ENCODE results near the gene HGD. TPM values are rescaled to one million over a fixed set of nuclear protein-coding genes. Genes with fewer than 3 reads are reported as not detected.

Gene HGD
- total and polyA plus RNA-seq, 2 donors from 2014 or later, result 72.0 to 251 TPM

GRCh38 chr3:120595788-120596115, 86.3 kb downstream of the HGD start:
- no peak for DNase-seq
- intact Hi-C loops (cut with DNase I), result no loop called here
- Histone ChIP-seq H3K36me3 (ENCODE audit: control insufficient read depth in 2 of 3, insufficient read depth in 3 of 3, low read length in 3 of 3) (peaks cover 0 to 21% (median 4%) of the 10 kb centered on the region in 3 donors), H3K27ac (ENCODE audit: low read depth in 2 of 2, low read length in 2 of 2) (peak overlapping the region in 1 of 2 donors; percentile 80), H3K9me3 (ENCODE audit: control insufficient read depth in 2 of 3, insufficient read depth in 1 of 3, low read length in 3 of 3) (no peaks in the 10 kb centered on the region), H3K4me1 (ENCODE audit: control insufficient read depth in 2 of 3, insufficient read depth in 2 of 3, low read depth in 1 of 3, low read length in 3 of 3) (peaks cover 3 to 23% (median 14%) of the 10 kb centered on the region in 3 donors), H3K9ac (ENCODE audit: low read length in 3 of 3) (peak overlapping the region; percentile 50 to 100 (median 95)), H3K4me3 (ENCODE audit: low read length in 3 of 3) (peak overlapping the region; percentile 98 to 99 (median 98)), H3K27me3 (ENCODE audit: control insufficient read depth, insufficient read depth, low read length) (no peaks in the 10 kb centered on the region)
- no peak for TF ChIP-seq CTCF (IDR thresholded peaks at IDR 0.05; ENCODE audit: borderline replicate concordance, extremely low read depth, insufficient read depth)
- no peak for FAIRE-seq

- Histone ChIP-seq H3K27me3 (ENCODE audit: control insufficient read depth, insufficient read depth, low read length) (no peaks in the 10 kb centered on the region), H3K36me3 (ENCODE audit: control insufficient read depth in 2 of 3, insufficient read depth in 3 of 3, low read length in 3 of 3) (no peaks in the 10 kb centered on the region), H3K4me1 (ENCODE audit: control insufficient read depth in 2 of 3, insufficient read depth in 2 of 3, low read depth in 1 of 3, low read length in 3 of 3) (no peaks in the 10 kb centered on the region), H3K4me3 (ENCODE audit: low read length in 3 of 3) (no peak overlapping the region), H3K9ac (ENCODE audit: low read length in 3 of 3) (no peak overlapping the region), H3K9me3 (ENCODE audit: control insufficient read depth in 2 of 3, insufficient read depth in 1 of 3, low read length in 3 of 3) (no peaks in the 10 kb centered on the region), H3K27ac (ENCODE audit: low read depth in 2 of 2, low read length in 2 of 2) (no peak overlapping the region)
- FAIRE-seq (no peak), DNase-seq (no peak)
- intact Hi-C loops (cut with DNase I), result no loop called here
- TF ChIP-seq CTCF (IDR thresholded peaks at IDR 0.05; ENCODE audit: borderline replicate concordance, extremely low read depth, insufficient read depth), result no peak
These were observed 94.6 kb downstream of the HGD start for GRCh38 chr3:120587332-120587975.

Other genes starting within 250 kb of the HGD start
- 193 TPM for gene FSTL1, start 231.2 kb downstream of the HGD start, total RNA-seq
- 31.1 TPM for gene FSTL1, start 231.2 kb downstream of the HGD start, polyA plus RNA-seq (ENCODE audit: insufficient read depth, low read depth, low replicate concordance)
- 109 TPM for gene NDUFB4, start 85.9 kb downstream of the HGD start, total RNA-seq
- gene NDUFB4, start 85.9 kb downstream of the HGD start, polyA plus RNA-seq (ENCODE audit: insufficient read depth, low read depth, low replicate concordance), result 457 TPM
- gene RABL3, start 60.3 kb upstream of the HGD start, total RNA-seq, result 30.1 TPM
- 16.9 TPM for gene RABL3, start 60.3 kb upstream of the HGD start, polyA plus RNA-seq (ENCODE audit: insufficient read depth, low read depth, low replicate concordance)
- gene GTF2E1, start 60.5 kb upstream of the HGD start, total RNA-seq, result 19.4 TPM
- gene GTF2E1, start 60.5 kb upstream of the HGD start, polyA plus RNA-seq (ENCODE audit: insufficient read depth, low read depth, low replicate concordance), result 5.4 TPM
- not detected for gene STXBP5L, start 226.0 kb upstream of the HGD start, total RNA-seq
- gene STXBP5L, start 226.0 kb upstream of the HGD start, polyA plus RNA-seq (ENCODE audit: insufficient read depth, low read depth, low replicate concordance), result not detected